AG04449 (cell line): ENCODE measurements around the gene TCEA3.
A peak's percentile ranks its signal among the peaks of the same experiment; 100 is the strongest.

Source experiments
- CTCF ChIA-PET: fragments of 350-600 bp; formaldehyde crosslinking; extraction: SDS; loops from one replicate; lab custom pipeline; 2021; ENCODE audit warnings: antibody characterized with exemption; lab: Yijun Ruan, JAX
- POLR2A ChIA-PET: fragments of 400-600, 350-600 bp; formaldehyde crosslinking; extraction: SDS; loops from one replicate; lab custom pipeline; 2020; ENCODE audit warnings: antibody characterized with exemption, inconsistent platforms; lab: Yijun Ruan, JAX
- DNase-seq: peaks from one replicate; pipeline ENCODE4 v3.0.0-alpha.2; 2010; ENCODE audit warnings: low read depth, low spot score
- H3K4me3 ChIP-seq: 2 replicates; pipeline ENCODE4 v1.5.1; 2011; ENCODE audit warnings: low read depth, mild to moderate bottlenecking, control low read depth, low read length
- CTCF ChIP-seq: IDR thresholded peaks from one replicate; pipeline ENCODE4 v1.5.1; 2011; ENCODE audit warnings: mild to moderate bottlenecking, moderate library complexity, low read length, control low read depth, inconsistent platforms; ENCODE audit not compliant: insufficient read depth; ENCODE audit errors: missing control alignments

The TCEA3 gene

GRCh38 chr1:23395849-23396248 lies 28.7 kb downstream of the TCEA3 start:
- no peak for TF ChIP-seq CTCF
- ChIA-PET CTCF (interaction anchor here (1.4 to 3.1 kb wide), 2 partner anchors 8 to 26 kb away, joined by 4 to 39 read pairs; partner anchors contain the start of gene ZNF436), POLR2A (interaction anchor here (0.6 to 2.8 kb wide), 3 partner anchors 8 to 49 kb away, joined by 4 to 17 read pairs (median 12); partner anchors contain the start of gene ZNF436)
- DNase-seq, result no peak
- no peak overlapping the region for H3K4me3 ChIP-seq

GRCh38 chr1:23395154-23395724 lies 29.3 kb downstream of the TCEA3 start:
- H3K4me3 ChIP-seq, result no peak overlapping the region
- no peak for TF ChIP-seq CTCF
- ChIA-PET CTCF (interaction anchor here (0.9 to 3.1 kb wide), 6 partner anchors 9 to 243 kb away, joined by 3 to 39 read pairs (median 5); partner anchors contain the start of gene ZNF436), POLR2A (interaction anchor here (0.6 to 2.8 kb wide), 6 partner anchors 8 to 51 kb away, joined by 3 to 17 read pairs (median 10); partner anchors contain the start of genes HNRNPR and ZNF436)
- DNase-seq, result no peak

- ChIA-PET POLR2A (interaction anchor here (0.7 to 2.8 kb wide), 5 partner anchors 9 to 50 kb away, joined by 3 to 17 read pairs (median 11); partner anchors contain the start of genes HNRNPR and ZNF436), CTCF (interaction anchor here (0.9 to 3.1 kb wide), 7 partner anchors 8 to 244 kb away, joined by 3 to 39 read pairs (median 4); partner anchors contain the start of gene ZNF436)
- H3K4me3 ChIP-seq, result no peak overlapping the region
- peak; percentile 42 for DNase-seq
- TF ChIP-seq CTCF, result peak; percentile 4
Measured at GRCh38 chr1:23394684-23395083, 29.9 kb downstream of the TCEA3 start.

GRCh38 chr1:23394181-23394580 lies 30.4 kb downstream of the TCEA3 start:
- CTCF ChIA-PET, result interaction anchor here (1.0 to 3.1 kb wide), 6 partner anchors 8 to 244 kb away, joined by 3 to 39 read pairs (median 4); partner anchors contain the start of gene ZNF436
- TF ChIP-seq CTCF, result no peak
- POLR2A ChIA-PET, result interaction anchor here (1.8 to 2.8 kb wide), 4 partner anchors 9 to 50 kb away, joined by 9 to 17 read pairs (median 12); partner anchors contain the start of genes HNRNPR and ZNF436
- no peak overlapping the region for H3K4me3 ChIP-seq
- DNase-seq, result peak; percentile 34

GRCh38 chr1:23393706-23394105 lies 30.8 kb downstream of the TCEA3 start:
- CTCF ChIA-PET, result interaction anchor here (1.0 to 3.1 kb wide), 6 partner anchors 9 to 244 kb away, joined by 3 to 39 read pairs (median 4); partner anchors contain the start of gene ZNF436
- no peak overlapping the region for H3K4me3 ChIP-seq
- POLR2A ChIA-PET, result interaction anchor here (1.8 to 2.8 kb wide), 4 partner anchors 8 to 49 kb away, joined by 9 to 17 read pairs (median 12); partner anchors contain the start of genes HNRNPR and ZNF436
- no peak for TF ChIP-seq CTCF
- DNase-seq, result no peak
